CD4-positive, alpha-beta T cell treated with Interleukin-4 for 1 hour (primary cell): ENCODE data around the gene DELE1.
A peak's percentile ranks its signal among the peaks of the same experiment; 100 is the strongest.

Experiments used
- DNase-seq, 2 donors: peaks; one replicate each; pipeline ENCODE4 v3.0.0-alpha.2; 2020 to 2022

DELE1 gene

DNA sequence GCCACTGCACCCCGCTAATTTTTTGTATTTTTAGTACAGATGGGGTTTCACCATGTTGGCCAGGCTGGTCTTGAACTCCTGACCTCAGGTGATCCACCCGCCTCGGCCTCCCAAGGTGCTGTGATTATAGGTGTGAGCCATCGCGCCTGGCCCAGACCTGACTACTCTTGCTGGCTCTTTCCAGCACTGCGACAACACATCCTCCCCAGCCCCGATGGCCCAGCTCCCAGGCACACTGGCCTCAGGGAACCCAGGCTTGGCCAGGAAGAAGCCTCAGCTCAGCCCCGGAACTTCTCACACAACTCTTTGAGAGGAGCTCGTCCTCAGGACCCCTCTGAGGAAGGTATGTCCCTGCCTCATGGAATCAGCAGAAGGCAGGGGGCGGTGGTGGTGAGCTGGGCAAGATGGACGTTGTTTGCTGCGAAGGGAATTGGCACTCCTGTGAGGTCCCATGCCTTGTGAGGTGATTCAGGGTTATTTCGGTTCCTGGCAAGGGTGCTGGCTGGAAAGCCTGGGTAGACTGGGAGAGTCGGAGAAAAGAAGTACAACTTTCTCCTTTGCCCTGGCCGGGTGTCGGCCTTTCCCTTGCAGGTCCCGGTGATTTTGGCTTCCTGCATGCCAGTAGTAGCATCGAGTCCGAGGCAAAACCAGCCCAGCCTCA lies 5.9 kb downstream of the DELE1 start:
- DNase-seq = no peak

DNA sequence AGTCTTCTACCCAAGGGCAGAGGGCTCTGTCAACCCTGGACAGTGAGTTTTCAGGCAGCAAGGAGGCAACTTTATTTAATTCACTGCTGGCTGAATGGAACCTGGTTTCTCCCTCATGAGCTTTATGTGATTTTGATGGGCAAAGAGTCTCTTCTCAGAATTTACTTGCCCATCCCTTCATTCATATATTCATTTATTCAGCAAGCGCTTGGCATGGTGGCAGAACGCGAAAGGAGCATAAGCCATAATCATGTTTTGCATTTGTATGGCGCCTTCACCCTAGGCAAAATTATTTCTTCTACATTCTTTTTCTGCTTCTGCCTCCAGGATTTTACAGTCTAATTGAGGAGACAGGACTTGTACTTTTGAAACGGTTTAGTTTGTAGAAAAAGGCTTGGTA lies 8.0 kb downstream of the DELE1 start:
- DNase-seq = no peak

- DNase-seq = no peak
These were observed 9.5 kb downstream of the DELE1 start for GRCh38 chr5:141933151-141933550.

DNA sequence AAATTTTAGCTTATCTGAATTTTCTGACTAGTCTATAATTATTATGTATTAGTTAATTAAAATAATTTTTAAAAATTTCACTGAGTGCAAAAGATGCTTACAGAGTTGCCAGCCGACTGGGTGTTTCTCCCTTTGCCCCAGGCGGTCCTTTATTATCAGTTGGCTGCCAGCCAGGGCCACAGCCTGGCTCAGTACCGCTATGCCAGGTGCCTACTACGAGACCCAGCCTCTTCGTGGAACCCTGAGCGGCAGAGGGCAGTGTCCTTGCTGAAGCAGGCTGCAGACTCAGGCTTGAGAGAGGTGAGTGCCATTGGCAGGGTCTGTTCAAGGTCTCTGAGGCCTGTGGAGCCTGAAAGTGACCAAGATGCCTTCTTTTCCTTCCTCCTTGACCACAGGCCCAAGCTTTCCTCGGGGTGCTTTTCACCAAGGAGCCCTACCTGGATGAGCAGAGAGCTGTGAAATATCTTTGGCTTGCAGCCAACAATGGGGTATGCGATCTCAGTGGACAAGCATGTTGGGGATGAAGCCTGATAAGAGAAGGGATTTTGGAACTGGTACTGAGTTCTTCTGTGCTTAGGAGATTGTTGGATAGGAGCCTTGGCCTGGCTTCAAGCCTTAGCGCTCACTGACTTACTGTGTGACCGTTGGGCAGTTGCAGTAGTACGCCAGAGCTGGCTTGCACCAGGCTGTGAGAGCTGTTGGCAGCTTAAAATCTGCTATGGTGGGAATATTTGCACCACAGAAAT lies 10.6 kb downstream of the DELE1 start:
- no peak for DNase-seq

- no peak for DNase-seq
These were observed 11.9 kb downstream of the DELE1 start for GRCh38 chr5:141935538-141935937.

DNA sequence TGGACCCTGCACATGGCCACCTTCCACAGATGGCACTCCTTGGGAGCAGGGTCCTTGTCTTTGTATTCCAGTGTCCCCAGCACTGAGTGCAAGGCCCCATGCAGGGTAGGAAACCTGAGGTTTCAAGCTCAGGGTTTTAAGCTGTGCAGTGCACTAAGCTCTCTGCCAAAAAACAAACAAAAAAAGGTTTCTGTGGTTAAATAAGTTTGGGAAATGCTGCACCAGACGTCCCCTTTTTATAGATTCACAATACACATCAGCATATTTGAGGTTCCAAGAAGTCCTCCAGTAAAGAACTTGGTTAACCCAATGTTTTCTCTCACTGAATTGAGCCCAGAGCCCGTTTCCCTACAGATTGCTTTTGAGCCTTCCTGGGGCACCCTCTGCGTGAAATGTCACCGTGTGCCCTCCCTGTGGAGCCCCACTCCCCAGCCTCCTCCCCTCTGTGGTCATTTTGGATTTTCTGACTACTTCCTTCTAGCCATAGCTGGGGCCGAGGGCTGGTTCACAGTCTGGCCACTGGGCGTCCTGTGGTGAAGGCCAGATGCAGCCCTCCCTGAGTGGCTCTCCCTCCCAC lies 17.1 kb downstream of the DELE1 start:
- DNase-seq = no peak

- no peak for DNase-seq
These were observed 17.6 kb downstream of the DELE1 start for GRCh38 chr5:141941307-141941706.

GRCh38 chr5:141941779-141942178 lies 18.1 kb downstream of the DELE1 start:
- no peak for DNase-seq

GRCh38 chr5:141942185-141942857 lies 18.6 kb downstream of the DELE1 start:
- DNase-seq = no peak

DNA sequence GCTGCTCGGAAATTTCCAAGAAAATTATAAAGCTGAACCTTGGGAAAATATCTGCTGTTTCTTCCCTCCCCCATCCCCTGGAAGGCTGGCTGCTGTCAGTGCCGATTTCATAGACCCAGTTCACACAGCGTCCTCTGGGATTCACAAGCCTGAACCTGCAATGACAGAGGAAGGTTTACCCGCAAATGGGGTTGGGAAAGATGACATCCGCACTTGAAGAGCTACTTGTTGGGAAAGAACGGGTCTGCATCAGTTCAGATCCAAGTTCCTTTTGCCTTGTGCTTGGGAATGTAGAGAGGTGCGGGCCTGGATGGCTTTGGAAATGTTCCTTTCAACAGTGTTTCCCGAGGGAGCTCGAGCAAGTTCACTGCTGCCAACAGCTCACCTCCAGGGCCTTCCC lies 20.4 kb downstream of the DELE1 start:
- DNase-seq = no peak

GRCh38 chr5:141945511-141946051 lies 21.9 kb downstream of the DELE1 start:
- peak in 1 of 2 donors; percentile 24 for DNase-seq

DNA sequence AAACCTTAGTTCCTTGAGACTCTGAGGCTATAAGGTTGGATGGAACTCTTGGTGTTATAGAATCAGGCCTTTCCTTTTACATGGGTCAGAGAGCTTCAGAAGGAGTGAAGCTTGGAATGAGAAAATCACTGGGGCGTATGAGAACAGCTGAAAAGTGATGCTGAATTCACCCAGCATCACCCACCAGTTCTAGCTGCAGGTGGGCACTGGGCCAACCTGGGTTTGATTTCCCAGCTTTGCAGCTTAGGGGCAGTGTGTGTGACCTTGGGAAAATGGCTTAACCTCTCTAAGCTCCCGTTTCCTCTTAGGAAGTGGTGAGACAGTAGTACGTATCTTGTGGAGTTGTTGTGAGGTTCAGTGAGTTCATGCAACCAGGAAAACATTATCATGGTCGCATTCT lies 23.6 kb downstream of the DELE1 start:
- DNase-seq = no peak

GRCh38 chr5:141948812-141949211 lies 25.1 kb downstream of the DELE1 start:
- DNase-seq = no peak

DNA sequence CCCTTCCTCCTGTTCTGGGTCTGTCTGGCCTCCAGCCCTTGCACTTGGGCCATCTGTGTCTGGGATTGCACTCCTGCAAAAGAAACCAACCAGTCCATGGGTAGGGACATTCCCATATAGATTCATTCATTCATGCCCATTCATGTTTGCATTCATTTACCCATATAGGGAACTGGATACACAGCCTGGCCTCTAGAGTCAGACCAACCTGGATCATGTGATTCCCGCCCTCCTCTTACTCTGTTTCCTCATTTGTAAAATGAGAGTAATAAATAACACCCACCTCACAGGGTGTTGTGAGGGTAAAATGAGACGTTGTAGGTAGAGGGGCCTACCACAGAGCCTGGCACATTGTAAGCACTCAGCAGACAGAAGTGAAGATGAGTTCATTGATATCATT lies 25.8 kb downstream of the DELE1 start:
- no peak for DNase-seq

DNA sequence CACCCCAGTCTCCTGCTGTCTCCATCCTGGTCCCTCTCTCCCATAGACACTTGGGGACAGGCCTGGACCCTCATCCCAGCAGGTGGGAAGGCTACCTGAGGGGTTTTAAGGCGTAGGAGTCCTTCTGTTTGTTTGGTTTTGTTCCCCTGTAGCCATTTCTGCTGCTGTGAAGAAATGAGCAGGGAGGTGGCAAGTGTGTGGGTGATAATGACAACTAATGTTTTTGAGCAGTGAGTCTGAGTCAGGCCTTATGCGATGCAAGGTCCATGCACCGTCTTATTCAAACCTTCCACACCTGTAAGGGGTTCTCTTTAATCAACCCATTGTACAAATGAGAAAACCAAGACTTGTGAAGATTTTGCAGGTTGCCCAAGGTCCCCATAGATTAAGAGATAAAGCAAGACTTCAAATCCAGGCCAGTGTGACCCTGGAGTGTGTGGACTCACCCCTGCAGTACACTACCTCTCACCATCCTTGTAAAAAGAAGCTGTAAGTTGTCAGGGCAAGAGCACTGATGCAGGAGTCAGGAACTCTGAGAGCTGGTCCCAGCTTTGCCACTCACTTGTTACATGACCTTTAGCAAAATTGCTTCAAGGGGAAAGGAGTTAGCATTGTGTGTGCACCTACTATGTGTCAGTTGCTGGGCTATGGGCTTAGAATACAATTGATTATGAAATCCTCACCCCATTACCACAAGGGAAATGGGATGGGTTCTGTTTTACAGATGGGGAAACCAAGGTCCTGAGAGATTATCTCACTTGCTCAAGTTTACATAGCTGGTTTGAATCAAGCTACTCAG lies 26.7 kb downstream of the DELE1 start:
- no peak for DNase-seq

- DNase-seq = peak; percentile 32 to 35
These were observed 27.7 kb downstream of the DELE1 start for GRCh38 chr5:141951332-141951781.

- DNase-seq = no peak
These were observed 28.3 kb downstream of the DELE1 start for GRCh38 chr5:141952020-141952419.

DNA sequence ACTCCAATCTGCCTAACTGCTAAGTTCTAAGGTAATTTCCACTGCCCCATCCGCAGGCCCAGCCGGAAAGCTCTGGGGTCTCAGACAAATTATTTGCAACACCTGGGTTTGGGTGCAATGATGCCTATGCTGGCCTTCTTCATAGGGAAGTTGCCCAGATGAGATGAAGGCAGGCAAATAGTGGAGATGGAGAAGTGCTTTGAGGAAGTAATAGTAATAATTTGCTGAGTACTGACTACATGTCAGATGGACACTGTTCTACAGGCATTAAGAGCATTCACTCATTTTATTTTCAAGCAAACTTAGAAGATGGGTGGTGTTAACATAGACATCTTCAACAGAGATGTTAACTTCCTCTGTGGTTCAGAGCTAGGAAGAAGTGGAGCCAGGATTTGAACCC lies 30.5 kb downstream of the DELE1 start:
- no peak for DNase-seq

DNA sequence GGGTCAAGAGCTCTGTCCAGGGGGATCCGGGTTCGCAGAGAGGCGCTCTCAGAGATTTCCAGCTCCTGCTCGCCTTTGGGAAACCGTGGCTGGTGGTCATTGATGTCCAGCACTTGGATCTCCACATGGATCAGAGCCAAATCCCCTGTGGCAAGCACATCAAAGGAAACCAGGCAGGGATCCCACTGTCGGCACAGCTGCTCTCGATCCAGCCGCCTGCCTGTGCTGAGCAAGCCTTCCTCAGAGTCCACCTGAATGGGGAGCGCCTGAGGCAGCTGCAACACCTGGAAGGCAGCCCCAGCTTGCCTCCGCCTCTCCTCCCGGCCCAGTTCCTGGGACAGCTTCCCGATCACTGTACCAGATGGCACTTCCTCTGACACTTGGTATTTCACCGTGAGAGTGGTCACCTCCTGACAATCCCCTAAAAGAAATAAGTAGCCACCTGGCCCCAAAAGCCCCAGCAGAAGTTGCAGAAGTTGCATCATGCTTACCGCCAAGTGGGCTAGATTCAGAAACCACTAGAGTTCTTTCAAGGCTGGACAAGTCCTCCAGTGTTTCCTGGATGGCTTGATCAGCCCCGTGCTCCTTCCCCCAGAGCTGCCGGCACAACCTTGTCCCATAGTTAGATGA lies 33.8 kb downstream of the DELE1 start:
- DNase-seq = no peak

- DNase-seq = peak in 1 of 2 donors; percentile 16
These were observed 34.4 kb downstream of the DELE1 start, which contains the start of gene PCDH12 for GRCh38 chr5:141958113-141958512. PCDH12 (minus strand) TSS chr5:141958202; CDS start chr5:141957851, 351 bp downstream.

DNA sequence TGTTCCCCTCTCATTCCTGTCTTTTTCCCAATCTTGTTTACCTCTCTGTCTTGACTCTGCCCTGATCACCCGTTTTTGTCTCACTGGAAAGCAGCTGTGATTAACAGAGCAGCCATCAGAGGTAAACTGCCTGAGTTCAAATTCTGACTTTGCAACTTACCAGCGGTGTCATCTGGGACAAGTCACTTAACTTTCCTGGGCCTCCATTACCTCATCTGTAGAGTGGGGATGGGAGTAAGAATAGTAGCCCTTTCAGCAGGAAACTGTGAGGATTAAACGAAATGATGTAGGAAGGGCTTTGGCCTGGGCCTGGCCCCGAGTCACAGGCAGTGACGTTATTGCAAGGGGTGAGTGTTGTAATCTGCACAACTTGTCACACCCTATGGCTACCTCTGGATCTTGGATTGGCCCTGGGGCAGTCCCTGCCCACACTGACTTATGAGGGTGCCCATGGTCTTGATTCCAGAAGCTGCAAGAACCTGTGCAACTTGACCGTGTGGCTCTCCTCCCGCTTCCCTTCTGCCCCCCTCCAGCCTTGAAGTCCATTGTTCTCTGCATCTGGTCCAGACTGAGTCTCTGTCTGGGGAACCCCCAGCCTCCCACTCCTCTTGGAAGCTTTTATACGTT lies 35.0 kb downstream of the DELE1 start:
- peak in 1 of 2 donors; percentile 69 for DNase-seq
